Muscle layer of duodenum (tissue), 2 donors: ENCODE results near the gene TEX30.

ENCODE experiments used
- H3K27ac ChIP-seq: one replicate; pipeline ENCODE4 v1.7.0; 2013; ENCODE audit warnings: mild to moderate bottlenecking, low read length
- H3K27me3 ChIP-seq: one replicate; pipeline ENCODE4 v1.7.0; 2013; ENCODE audit warnings: low read depth, mild to moderate bottlenecking, control low read depth, low read length
- H3K36me3 ChIP-seq, 2 donors: one replicate each; pipeline ENCODE4 v1.7.0; 2013; ENCODE audit warnings: low read length in 2 of 2, control low read depth in 1 of 2, mild to moderate bottlenecking in 1 of 2; ENCODE audit not compliant: insufficient read depth in 2 of 2, control insufficient read depth in 1 of 2
- H3K4me1 ChIP-seq, 2 donors: one replicate each; pipeline ENCODE4 v1.7.0; 2013; ENCODE audit warnings: low read length in 2 of 2, mild to moderate bottlenecking in 2 of 2, control low read depth in 1 of 2, moderate library complexity in 1 of 2; ENCODE audit not compliant: insufficient read depth in 2 of 2, control insufficient read depth in 1 of 2
- H3K4me3 ChIP-seq, 2 donors: one replicate each; pipeline ENCODE4 v1.7.0; 2013; ENCODE audit warnings: low read length in 2 of 2, low read depth in 1 of 2, mild to moderate bottlenecking in 1 of 2
- H3K9me3 ChIP-seq, 2 donors: one replicate each; pipeline ENCODE4 v1.7.0; 2013; ENCODE audit warnings: low read length in 2 of 2, control low read depth in 1 of 2, mild to moderate bottlenecking in 1 of 2; ENCODE audit not compliant: control insufficient read depth in 1 of 2
- donor health status: healthy.

Gene TEX30

GRCh38 chr13:102758842-102759241, 14.7 kb downstream of the TEX30 start:
- no peak overlapping the region for H3K27ac ChIP-seq
- no peak overlapping the region for H3K4me3 ChIP-seq
- no peaks in the 10 kb centered on the region for H3K36me3 ChIP-seq
- no peaks in the 10 kb centered on the region for H3K27me3 ChIP-seq
- no peaks in the 10 kb centered on the region for H3K9me3 ChIP-seq
- no peaks in the 10 kb centered on the region for H3K4me1 ChIP-seq

DNA sequence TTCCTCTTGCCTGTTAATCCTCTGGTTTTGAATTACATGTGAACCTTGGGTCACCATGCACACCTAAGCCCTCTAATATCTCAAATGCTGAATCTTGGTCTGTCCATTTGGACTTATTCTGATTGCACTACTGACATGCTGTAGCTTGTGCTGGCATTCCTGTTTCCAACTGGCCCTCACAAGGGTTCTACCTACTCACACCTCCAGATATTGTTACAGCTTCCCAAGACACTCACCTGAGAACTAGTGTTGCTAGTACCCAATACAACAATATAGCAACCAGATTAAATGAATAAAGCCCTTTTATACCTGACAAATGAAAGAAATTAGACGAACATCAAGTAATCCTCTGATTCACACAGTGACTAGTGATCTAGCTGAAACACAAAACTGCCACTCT, 16.6 kb downstream of the TEX30 start:
- H3K27me3 ChIP-seq: no peaks in the 10 kb centered on the region
- peaks cover 0 to 3% of the 10 kb centered on the region in 2 donors for H3K9me3 ChIP-seq
- no peak overlapping the region for H3K4me3 ChIP-seq
- H3K4me1 ChIP-seq: no peaks in the 10 kb centered on the region
- H3K27ac ChIP-seq: no peak overlapping the region
- H3K36me3 ChIP-seq: no peaks in the 10 kb centered on the region

GRCh38 chr13:102751886-102752285, 21.7 kb downstream of the TEX30 start:
- Histone ChIP-seq H3K4me3 (no peak overlapping the region), H3K36me3 (no peaks in the 10 kb centered on the region), H3K27ac (no peak overlapping the region), H3K27me3 (no peaks in the 10 kb centered on the region), H3K9me3 (peaks cover 0 to 13% of the 10 kb centered on the region in 2 donors), H3K4me1 (no peaks in the 10 kb centered on the region)

DNA sequence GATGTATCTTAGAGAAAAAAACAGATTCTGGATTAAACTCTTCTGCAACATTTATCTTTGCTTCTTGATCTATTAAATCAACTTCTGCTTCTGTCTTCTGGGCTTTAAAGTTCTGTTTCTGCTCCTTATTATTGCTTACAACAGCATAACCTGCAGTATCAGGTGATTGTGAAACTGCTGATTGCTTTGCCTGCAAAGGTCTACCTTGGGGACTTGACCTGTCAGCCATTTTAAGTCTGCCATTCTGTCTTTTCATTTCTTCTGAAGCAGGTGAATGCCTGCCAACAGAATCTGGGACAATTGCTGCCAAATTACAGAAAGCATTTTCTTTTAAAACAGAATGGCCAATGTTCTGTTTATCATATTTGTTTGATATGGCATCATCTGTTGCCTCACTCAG, 31.1 kb downstream of the TEX30 start:
- Histone ChIP-seq H3K27me3 (no peaks in the 10 kb centered on the region), H3K4me1 (no peaks in the 10 kb centered on the region), H3K36me3 (no peaks in the 10 kb centered on the region), H3K27ac (no peak overlapping the region), H3K9me3 (peaks cover 3 to 39% of the 10 kb centered on the region in 2 donors), H3K4me3 (no peak overlapping the region)

DNA sequence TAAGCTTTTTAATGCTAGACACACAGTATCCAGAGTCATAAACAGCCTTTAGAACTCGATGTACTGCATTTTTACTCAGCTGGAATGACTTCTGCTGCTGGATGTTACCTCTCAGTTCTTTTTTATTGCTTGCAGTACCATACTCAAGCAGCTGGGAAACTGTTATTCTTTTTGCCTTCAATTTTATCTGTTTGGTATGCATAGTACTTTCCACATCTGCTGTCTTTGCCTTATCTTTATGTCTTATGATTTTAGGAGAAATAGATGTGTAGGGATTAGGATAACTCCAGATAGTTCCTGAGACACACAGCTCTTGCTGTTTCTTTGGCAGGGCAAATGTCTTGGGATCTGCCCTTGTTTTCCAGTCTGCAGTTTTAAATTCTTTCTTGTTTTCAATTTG, 31.5 kb downstream of the TEX30 start:
- Histone ChIP-seq H3K27ac (no peak overlapping the region), H3K9me3 (peaks cover 3 to 40% of the 10 kb centered on the region in 2 donors), H3K36me3 (no peaks in the 10 kb centered on the region), H3K4me1 (no peaks in the 10 kb centered on the region), H3K27me3 (no peaks in the 10 kb centered on the region), H3K4me3 (no peak overlapping the region)

- no peak overlapping the region for H3K27ac ChIP-seq
- H3K36me3 ChIP-seq: no peaks in the 10 kb centered on the region
- H3K4me3 ChIP-seq: no peak overlapping the region
- H3K4me1 ChIP-seq: no peaks in the 10 kb centered on the region
- H3K27me3 ChIP-seq: no peaks in the 10 kb centered on the region
- peaks cover 0 to 11% of the 10 kb centered on the region in 2 donors for H3K9me3 ChIP-seq
Measured at GRCh38 chr13:102729560-102730270, 43.9 kb downstream of the TEX30 start.

DNA sequence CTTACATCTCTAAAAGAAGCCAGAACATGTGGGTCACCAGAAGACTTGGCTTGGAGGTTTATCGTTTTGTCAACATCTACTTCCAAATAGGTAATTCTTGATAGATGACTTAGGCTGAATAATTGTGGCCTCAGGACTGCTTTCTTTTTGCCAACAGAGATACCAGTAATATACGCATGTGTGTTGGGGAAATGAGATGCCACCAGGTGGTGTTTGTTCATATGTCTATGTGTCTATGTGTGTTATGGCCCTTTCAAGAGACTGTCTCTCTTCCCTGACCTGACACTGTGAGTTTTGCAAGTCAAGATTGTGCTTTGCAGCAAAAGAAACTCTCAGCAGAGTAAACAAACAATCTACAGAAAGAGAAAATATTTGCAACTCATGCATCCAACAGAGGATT, 47.2 kb downstream of the TEX30 start:
- Histone ChIP-seq H3K27me3 (no peaks in the 10 kb centered on the region), H3K36me3 (no peaks in the 10 kb centered on the region), H3K4me1 (no peaks in the 10 kb centered on the region)

DNA sequence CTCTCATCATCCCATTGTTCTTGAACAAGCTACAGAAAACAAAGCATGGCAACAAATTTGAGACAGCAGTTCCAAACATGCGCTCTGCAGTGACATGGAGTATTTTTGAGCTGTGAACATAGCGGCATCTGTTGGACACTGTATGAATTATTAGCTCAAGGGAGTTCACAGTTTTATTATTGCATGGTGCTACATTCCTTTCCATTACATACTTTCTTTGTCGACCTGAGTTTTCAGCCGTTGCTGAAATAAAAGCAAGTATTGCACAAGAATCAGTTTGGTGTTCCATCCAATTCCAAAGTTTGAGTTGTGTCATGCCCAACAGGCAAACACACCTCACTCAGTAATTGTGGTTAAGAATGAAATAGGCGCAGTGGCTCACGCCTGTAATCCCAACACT, 48.7 kb downstream of the TEX30 start:
- Histone ChIP-seq H3K9me3 (no peaks in the 10 kb centered on the region), H3K27me3 (no peaks in the 10 kb centered on the region), H3K27ac (no peak overlapping the region), H3K4me3 (no peak overlapping the region), H3K4me1 (no peaks in the 10 kb centered on the region), H3K36me3 (no peaks in the 10 kb centered on the region)

More for the DNA sequence above, 47.2 kb downstream of the TEX30 start:
- Histone ChIP-seq H3K27ac (no peak overlapping the region), H3K9me3 (peaks cover 0 to 2% of the 10 kb centered on the region in 2 donors), H3K4me3 (no peak overlapping the region)

- Histone ChIP-seq H3K27ac (no peak overlapping the region), H3K27me3 (no peaks in the 10 kb centered on the region), H3K4me1 (no peaks in the 10 kb centered on the region), H3K36me3 (no peaks in the 10 kb centered on the region), H3K9me3 (no peaks in the 10 kb centered on the region), H3K4me3 (no peak overlapping the region)
Measured at GRCh38 chr13:102721800-102722231, 51.8 kb downstream of the TEX30 start.

DNA sequence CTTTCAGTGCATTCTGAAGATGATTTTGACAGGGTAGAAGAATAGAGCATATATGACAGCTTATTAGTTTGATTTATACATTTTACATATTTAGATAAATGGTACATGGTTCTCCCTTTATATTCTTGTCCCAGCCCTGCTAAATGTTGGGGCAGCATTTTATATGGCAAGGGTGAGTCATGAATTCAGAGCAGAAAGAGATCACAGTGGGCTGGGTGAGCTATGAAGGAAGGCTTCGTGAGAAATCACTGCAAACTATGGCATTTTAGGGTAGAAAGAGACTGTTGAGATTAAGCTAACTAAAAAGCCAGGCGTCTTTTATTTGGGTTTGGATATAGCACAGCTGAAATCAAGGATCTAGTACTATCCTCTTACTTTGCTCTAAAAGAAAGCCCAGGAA, 54.8 kb downstream of the TEX30 start:
- Histone ChIP-seq H3K27ac (no peak overlapping the region), H3K27me3 (no peaks in the 10 kb centered on the region), H3K36me3 (no peaks in the 10 kb centered on the region), H3K4me1 (no peaks in the 10 kb centered on the region), H3K4me3 (no peak overlapping the region), H3K9me3 (no peaks in the 10 kb centered on the region)
